GM18511 (cell line): ENCODE results near the gene MOXD1.
"Not testable (repeated sequence)": the region's sequence is repeated elsewhere in the genome, so short reads cannot be mapped to it uniquely, and the experiment has no call there.

Experiments used
- ATAC-seq: cut with Tn5 transposase; IDR thresholded peaks from one replicate; pipeline ENCODE4 v1.9.1; 2021; ENCODE audit warnings: mild to moderate bottlenecking, moderate library complexity; ENCODE audit not compliant: unreplicated experiment

The MOXD1 gene

DNA sequence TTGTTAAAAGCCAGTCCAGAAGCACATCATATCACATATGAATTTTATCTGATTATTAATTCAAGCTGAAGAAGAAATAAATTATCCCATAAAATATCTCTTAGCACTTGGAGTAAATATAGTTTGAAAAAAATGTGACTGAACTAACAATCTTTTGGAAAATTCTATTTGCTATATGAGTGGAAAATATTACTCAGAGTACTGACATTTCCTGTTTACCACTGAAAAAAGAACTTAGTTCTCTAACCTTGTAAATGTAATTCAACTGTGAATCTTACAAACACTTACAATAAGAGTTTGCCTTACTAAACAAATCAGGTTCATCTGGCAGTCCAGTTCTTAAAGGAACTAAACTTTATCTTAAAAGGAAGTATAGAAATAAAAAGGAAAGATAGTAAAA is 44.2 kb downstream of the MOXD1 start:
- ATAC-seq = no peak

DNA sequence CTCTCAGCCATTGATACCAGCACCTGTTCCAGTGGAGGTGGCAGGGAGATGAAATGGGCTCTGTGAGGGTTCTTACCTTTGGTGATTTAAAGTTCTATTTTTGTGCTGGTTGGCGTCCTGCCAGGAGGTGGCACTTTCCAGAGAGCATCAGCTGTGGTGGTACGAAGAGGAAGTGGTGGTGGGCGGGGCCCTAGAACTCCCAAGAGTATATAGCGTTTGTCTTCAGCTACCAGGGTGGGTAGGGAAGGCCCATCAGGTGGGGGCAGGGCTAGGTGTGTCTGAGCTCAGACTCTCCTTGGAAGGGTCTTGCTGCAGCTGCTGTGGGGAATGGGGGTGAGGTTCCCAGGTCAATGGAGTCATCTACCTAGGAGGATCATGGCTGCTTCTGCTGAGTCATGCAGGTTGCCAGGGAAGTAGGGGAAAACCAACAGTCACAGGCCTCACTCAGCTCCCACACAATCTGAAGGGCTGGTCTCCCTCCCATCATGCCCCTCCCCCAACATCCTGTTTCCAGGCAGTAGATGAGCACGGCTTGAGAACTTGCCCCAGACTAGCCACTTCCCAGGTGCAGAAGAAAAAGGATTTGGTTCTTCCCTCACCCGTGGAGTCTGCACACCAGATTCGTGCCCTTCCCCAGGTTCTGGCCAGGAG is 46.6 kb downstream of the MOXD1 start:
- peak; percentile 75 for ATAC-seq

DNA sequence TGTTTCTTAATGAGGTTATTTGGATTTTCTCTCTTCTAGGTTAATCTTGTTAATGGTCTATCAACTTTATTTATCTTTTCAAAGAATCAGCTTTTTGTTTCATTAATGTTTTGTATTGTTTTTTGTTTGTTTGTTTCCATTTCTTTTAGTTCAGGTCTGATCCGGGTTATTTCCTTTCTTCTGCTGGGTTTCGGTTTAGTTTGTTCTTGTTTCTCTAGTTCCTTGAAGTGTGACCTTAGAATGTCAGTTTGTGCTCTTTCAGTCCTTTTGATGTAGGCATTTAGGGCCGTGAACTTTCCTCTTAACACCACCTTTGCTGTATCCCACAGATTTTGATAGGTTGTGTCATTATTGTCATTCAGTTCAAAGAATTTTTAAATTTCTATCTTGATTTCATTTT is 49.3 kb downstream of the MOXD1 start:
- ATAC-seq = not testable (repeated sequence)

DNA sequence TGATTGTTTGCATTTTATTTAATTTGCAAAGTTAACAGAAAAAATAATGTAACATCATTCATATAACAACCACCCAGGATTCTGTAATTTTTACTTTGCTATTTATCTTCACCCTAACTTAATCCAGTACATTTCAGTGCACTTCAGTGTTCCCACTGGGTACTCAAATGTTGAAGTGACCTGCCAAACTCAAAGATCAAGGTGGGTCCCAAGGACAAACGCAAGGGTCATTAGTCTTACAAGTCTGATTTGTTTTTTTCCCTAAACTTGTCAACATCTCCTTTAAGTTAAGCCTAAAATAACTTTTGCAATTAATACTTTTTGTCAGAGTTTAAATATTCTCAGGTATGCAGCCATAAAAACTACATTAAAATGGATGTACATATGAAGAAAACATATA is 53.0 kb downstream of the MOXD1 start:
- ATAC-seq = no peak

DNA sequence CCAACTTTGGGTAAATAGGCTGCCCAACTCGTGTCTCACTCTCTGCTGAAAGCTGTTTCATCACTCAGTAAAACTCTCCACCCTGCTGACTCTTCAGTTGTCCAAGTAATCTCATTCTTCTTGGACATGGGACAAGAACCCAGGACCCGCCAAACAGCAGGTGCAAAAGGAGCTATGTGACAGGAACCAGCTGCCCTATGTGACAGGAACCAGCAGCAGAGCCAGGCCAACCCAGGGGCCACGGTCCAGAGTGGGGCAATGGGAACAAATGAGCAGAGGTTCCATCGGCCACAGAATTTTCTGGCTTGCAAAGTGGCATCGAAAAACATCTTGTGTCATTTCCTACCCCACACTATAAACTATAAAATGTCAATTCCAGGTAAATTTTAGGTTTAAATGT is 56.5 kb downstream of the MOXD1 start:
- ATAC-seq = no peak

DNA sequence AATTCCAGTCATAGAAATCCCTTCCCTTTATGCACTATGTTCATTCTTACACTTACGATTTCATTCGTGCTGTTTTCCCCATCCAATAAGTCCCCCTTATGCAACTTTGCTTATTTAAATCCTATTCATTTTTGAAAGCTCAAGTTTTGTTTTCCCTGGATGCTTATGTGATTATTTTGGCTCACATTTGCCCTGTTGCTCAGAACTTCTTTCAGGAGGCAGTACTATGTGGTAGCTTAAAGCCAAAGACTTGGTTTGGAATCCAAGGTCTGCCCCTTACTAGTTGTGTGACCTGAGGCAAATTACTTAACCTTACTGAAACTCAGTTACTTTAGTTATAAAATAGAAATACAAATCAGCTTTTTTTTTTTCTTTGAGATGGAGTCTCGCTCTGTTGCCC is 59.6 kb downstream of the MOXD1 start:
- no peak for ATAC-seq

DNA sequence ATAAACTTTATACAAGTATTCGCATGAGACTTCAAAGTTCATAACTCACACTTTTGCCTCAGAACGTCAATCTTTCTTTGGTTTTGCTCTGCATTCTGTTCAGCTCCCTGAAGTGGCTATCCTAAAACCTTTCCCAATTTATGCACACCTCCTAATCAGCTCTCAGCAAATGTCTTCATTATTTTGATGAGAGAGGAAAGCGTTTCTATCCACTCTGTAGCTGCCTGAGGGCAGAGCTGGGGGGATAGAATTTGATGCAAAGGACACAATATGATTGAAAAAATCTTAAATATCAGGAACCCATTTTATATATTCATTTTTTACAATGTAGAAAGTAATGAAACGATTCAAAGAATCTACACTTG is 66.8 kb downstream of the MOXD1 start:
- ATAC-seq = no peak

DNA sequence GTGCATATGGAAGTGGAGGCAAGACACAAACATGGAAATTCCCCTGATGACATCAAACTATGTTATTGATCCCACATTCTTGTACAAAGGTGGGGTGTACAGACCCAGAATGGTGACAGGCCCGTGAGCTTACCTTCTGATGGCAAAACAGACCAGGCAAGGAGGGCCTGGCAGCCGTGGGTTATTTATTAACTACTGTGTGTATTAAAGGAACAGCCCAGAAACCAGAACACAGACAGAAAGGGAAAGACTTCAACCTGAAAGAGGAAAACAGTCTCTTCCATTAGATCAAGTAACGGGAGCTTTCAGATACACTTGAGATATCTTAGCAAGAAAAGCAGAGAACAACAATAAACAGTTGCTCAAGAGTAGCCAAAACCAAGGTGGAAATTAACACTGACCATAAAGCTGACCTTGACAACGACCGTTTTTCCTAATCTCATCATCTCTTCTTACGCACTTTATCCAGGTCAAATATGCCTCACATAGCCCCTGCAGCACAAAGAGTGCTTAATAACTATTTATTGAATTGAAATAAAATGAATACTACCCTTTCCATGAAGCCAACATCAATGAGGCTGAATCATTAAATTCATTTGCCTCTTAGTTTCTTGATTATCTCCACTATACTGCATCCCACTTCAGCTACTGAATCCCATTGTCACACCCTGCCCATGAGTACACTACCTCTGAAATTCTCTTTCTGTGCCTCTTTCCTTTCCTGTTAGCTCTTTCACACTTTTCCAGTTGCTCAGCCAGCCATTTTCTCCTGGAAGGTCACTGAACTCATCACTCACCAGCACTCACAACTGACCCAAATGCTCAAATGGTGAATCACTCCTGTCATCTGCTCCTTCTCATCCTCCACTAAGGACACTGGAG is 67.4 kb downstream of the MOXD1 start:
- peak; percentile 80 for ATAC-seq

DNA sequence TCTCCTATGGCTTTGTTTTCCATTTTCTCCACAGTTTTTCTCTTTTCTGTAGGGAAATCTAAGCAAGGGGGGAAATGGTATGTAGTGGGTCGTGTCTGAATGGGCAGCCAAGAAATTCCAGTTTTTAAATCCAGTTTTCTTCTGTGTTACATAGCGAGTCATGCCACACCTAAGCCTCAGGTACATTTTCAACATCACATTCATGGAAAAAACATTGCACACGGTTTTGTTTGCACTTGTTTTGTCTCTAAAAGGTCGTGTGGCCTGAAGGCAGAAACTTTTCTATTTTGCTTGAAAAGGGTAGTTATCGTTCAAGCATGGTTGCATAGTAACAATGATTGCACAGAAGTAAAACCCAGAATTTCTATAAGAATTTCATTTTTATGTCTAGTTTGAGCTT is 70.5 kb downstream of the MOXD1 start:
- no peak for ATAC-seq

DNA sequence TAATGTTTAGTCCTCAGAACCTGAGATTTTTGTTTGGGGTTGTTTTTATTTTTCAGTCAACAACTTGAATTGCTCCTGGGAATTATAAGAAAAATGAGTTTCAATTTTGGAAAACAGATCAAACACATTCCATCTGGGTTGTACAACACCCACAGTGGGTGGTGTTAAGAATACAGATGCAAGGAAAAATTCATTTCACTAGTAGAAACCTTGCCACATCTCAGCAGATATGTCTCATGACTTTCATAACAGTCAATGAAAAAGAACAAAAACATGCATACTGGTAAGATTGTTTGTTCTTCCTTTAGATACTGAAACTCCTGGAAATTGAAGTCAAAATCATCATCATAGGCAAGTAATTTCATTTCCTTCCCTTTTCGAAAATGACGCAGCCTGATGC is 78.9 kb downstream of the MOXD1 start:
- no peak for ATAC-seq

DNA sequence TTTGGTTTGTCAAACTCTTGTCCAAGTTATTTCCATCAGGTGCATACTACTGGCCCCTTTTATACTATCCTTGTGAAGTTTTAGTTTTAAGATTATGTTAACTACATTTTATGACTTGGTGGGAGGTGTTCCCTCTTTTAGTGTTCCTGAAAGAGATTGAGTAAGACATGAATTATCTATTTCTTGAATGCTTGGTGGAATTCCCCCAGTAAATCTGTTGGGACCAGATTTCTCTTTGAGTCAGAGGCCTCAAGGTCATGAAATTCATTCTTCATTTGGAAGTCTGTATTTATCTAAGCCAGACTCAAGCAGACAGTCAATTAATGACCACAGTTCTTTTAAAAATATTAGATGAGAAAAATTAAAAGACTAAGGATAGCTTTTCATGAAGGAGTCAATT is 81.3 kb downstream of the MOXD1 start:
- no peak for ATAC-seq

DNA sequence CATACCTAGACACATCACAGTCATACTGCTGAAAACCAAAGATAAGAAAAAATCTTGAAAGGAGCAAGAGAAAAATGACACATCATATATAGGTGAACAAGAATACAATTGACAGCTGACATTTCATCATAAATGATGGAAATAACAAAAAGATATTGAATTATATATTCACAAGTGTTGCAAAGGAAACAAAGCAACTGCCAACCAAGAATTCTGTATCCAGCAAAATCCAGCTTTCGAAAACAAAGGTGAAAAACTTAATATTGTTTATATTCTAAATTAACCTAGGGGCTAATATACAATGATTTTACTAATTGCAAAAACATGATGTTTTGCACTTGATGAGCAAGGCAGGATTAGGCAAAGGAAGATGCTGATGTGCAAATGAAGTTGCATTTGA is 84.3 kb downstream of the MOXD1 start:
- no peak for ATAC-seq

DNA sequence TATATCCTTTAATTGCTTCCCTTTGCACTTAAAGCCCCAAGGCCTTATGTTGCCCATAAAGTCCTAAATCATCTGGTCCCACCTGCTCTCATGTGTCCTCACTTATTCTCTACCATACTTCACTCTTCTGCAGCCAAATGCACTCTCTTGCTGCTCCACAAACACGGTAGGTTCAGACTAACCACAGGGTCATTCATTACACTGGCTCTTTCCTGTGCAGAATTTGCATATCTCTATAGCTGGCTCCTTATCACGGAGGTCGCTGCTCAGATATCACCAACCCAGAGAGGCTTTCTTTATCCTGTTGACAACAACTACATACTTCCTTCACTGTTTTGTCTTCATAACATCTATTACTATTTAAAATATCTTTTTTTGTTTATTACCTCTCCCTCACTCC is 86.8 kb downstream of the MOXD1 start:
- ATAC-seq = peak; percentile 84

DNA sequence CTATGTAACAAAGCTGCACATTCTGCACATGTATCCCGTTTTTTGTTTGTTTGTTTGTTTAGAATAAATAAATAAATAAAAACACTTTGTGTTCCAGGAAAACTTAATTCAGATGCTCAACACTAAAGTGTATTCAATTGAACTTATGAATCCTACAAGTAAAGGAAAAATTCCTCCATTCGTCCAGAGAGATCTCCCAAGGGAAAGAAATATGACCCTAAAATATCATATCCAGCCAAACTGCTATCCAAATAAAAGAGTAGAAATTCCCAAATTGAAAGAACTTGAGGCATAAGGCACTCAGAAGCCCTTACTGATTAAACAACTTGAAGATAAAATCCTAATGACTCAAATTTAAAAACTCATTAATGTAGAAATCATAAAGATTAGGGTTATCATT is 90.4 kb downstream of the MOXD1 start:
- ATAC-seq = no peak

DNA sequence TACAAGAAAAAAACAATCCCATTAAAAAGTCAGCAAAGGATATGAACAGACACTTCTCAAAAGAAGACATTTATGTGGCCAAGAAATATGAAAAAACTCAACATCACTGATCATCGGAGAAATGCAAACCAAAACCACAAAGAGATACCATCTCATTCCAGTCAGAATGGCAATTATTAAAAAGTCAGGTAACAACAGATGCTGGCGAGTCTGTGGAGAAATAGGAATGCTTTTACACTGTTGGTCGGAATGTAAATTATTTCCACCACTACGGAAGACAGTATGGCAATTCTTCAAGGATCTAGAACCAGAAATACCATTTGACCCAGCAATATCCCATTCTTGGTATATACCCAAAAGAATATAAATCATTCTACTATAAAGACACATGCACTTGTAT is 91.1 kb downstream of the MOXD1 start:
- not testable (repeated sequence) for ATAC-seq

DNA sequence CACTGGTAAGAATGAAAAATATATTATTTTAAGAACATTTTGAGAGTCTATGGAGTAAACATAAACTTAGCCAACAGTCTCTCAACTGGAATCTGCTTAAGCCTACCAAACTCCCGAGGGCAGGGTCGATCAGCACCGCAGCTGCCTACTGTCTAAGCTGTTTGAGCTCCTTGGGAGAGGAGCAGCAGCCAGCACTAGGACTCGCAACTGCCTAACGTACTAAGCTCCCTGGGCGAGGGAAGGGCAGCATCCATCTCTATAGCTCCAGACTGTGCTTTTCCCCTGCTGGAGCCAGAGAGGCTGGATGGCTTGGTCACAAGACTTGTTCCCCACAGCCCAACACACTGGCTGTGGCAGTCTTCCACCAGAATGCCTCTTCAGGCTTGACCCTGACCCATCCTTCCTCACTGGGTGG is 96.4 kb downstream of the MOXD1 start:
- no peak for ATAC-seq

DNA sequence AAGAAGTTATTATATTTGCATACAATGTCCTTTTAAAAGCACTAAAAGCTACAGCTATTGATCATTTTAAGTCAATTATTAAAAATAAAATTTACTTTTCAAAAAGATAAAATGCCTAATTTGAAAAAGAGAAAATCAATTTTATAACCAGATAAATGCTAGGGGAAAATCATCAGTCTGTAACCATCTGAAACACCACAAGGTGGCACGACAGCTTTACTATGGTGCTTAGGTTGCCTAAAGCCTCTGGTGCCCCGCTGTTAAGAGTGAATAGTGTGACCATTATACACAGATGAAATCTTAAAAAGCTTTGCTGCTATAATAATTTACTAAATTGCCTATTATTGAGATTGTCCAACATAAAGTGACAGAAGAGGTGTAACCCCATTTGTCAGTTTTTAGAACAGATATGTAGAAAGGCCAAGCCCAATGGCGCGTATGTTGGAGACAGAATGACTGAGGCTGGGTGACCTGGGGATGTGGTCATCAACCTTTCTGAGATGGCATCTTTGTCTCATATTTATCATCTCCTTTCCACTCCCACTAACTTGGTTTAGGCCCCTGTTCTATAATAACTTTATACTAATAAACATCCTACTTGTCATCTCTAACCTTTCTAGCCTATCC is 100.8 kb downstream of the MOXD1 start:
- ATAC-seq = peak; percentile 92

DNA sequence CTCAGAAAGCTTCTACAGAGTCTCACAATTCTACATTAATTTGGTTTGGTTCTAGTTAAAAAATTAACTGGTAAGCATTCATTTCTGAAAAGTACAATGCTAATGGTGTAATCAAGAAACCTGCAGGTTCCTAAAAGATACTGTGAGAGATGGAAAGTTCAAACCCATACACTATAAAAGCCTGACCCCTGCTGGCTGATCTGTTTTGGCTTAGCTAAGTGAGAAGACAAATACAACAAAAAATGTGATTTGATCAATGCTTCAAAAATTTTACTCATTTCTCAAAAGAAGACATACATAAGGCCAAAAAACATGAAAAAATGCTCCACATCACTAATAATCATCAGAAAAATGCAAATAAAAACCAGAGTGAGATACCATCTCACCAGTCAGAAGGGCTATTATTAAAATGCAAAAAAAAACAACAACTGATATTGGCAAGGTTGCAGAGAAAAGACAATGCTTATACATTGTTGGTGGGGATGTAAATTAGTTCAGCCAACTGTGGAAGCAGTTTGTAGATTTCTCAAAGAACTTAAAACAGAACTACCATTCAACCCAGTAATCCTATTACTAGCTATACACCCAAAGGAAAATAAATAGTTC is 102.8 kb downstream of the MOXD1 start:
- peak; percentile 71 for ATAC-seq

DNA sequence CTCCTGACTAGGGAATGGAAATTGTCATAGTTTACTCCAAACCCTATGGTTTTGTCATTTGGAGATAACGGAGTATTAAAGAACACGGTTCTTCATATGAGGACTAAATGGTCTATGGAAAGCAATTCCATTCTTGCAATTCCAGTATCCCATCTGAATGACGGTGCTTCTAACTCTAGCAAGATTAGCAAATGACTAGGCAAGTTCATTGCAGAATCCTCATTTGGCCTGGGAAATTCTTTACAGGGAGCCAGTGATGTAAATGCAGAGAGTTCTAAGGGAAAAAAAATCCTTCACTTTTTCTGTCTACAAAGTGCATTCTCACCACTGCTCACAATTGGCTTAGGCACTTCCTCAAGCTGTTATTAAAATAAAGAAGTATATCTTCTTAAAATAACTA is 111.5 kb downstream of the MOXD1 start:
- no peak for ATAC-seq

DNA sequence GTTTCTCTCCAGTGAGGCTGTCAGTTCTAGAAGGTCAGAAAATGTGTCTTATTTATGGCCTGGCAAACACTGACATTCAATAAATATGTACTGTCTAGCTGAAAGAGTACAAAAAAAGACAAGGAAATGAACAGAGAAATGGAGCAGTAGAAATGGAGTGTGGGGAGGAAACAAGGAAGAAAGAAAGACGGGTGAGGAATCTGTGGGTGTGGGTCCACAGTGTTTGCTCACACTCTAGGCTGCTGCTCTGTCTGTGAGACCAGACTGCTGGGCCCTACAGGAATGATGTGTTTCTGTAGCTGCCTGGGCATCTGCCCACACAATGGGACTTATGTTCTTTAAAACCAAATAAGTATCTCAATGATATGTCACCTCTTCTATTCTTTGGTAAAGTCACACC is 114.2 kb downstream of the MOXD1 start:
- ATAC-seq = no peak

DNA sequence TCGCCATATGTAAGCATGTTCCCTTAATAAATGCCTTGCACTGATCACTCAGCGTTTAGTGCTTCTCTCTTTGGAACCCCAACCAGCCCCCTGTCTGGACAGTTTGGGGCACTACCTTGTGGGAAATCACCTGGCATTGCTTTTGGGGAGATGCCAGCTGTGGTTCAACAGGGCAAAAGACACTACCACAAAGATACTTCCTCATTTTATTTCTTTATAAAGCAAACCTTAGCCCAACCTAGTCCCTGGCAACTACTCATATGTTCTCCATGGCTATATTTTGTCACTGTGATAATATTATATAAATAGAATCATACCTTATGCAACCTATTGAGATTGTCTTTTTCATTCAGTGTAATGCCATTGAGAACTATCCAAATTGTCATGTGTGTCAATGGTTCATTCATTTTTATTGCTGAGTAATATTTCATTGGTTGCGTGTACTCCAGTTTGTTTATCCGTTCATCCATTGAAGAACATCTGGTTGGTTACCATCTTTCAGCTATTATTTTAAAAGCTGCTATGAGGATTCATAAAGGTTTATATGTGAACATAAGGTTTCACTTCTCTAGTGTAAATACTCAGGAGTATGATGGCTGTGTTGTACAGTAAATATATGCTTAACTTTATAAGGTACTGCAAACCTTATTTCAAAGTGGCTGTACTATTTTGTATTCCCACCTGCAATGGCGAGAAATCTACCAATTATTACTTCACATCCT is 114.8 kb downstream of the MOXD1 start:
- peak; percentile 73 for ATAC-seq
